Activated CD4-positive, alpha-beta T cell treated with anti-CD3 and anti-CD28 coated beads for 24 hours (primary cell): ENCODE results near the gene EVA1A.

ENCODE experiments used
- DNase-seq, 2 donors: peaks; one replicate each; pipeline ENCODE4 v3.0.0-alpha.2; 2020; ENCODE audit warnings: low read depth in 2 of 2

The EVA1A gene

GRCh38 chr2:75447176-75447575 is 113.6 kb downstream of the EVA1A start:
- DNase-seq, result no peak
